ENCODE measurements around the gene UGT2A1.

The UGT2A1 gene

GRCh38 chr4:69584135-69584534 lies 68.9 kb downstream of the UGT2A1 start:
- DNase-seq, result no peak

- no peak for DNase-seq
Measured at GRCh38 chr4:69583543-69583942, 69.5 kb downstream of the UGT2A1 start.

GRCh38 chr4:69577245-69577644 lies 75.8 kb downstream of the UGT2A1 start:
- no peak for DNase-seq

GRCh38 chr4:69576251-69576877 lies 76.7 kb downstream of the UGT2A1 start:
- DNase-seq, result no peak

GRCh38 chr4:69568787-69569186 lies 84.3 kb downstream of the UGT2A1 start:
- no peak for DNase-seq

GRCh38 chr4:69563424-69563823 lies 89.6 kb downstream of the UGT2A1 start:
- DNase-seq, result no peak

GRCh38 chr4:69549651-69550050 lies 103.4 kb downstream of the UGT2A1 start:
- DNase-seq, result no peak

GRCh38 chr4:69546134-69546765 lies 106.8 kb downstream of the UGT2A1 start:
- peak; percentile 1 for DNase-seq
